GM12891 (cell line): ENCODE data around the gene PKD2.

Experiments used
- PAX5 ChIP-seq: IDR thresholded peaks from 2 replicates; pipeline ENCODE4 v1.6.1; 2011; ENCODE audit warnings: low read length, moderate library complexity, mild to moderate bottlenecking; ENCODE audit not compliant: insufficient read depth, severe bottlenecking
- POLR2A ChIP-seq: IDR thresholded peaks from 2 replicates; pipeline ENCODE4 v1.6.1; 2011; ENCODE audit warnings: low read depth, low read length, control low read depth
- POLR2AphosphoS5 ChIP-seq: IDR thresholded peaks from 2 replicates; pipeline ENCODE4 v1.6.1; 2011; ENCODE audit warnings: low read depth, low read length, control low read depth
- POU2F2 ChIP-seq: IDR thresholded peaks from 2 replicates; pipeline ENCODE4 v1.6.1; 2011; ENCODE audit warnings: low read depth, mild to moderate bottlenecking, control low read depth, low read length, moderate library complexity
- SPI1 ChIP-seq: IDR thresholded peaks from 2 replicates; pipeline ENCODE4 v1.6.1; 2011; ENCODE audit warnings: low read depth, low read length, control low read depth
- TAF1 ChIP-seq: IDR thresholded peaks from 2 replicates; pipeline ENCODE4 v1.6.1; 2011; ENCODE audit warnings: low read depth, low read length, control low read depth

DNA sequence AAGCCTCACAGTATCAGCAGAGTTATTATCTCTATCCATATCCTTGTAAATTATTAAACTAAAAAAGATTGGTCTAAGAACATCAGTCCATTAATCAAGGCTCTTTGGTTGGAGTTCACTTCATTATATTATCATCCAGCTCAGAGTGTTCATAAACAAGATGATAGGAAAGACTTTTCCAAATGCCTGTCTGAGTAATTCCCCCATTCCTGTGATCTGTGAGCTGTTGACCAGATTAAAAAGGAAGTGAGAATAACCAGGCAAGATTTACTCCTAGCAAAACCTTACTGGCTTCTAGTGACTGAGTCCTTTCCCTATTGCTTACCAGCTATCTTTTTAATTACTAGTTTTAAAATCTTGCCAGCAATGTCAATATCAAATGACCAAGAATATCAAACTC, 14.9 kb downstream of the PKD2 start:
- peak; percentile 72 for TF ChIP-seq SPI1
- TF ChIP-seq POLR2AphosphoS5 = no peak
- no peak for TF ChIP-seq POLR2A
- TF ChIP-seq TAF1 = no peak
- no peak for TF ChIP-seq PAX5
- no peak for TF ChIP-seq POU2F2
